Heart left ventricle (tissue), 16 donors: ENCODE results near the gene NACC2. TPM values are rescaled to one million over a fixed set of nuclear protein-coding genes. Genes with fewer than 3 reads are reported as not detected.

Experiments used
- ATAC-seq, 4 donors: fragments of 200-7000 bp; cut with Tn5 transposase; one replicate each; pipeline ENCODE4 v1.9.1; 2020 to 2022; ENCODE audit warnings: moderate library complexity in 4 of 4, mild to moderate bottlenecking in 3 of 4, moderate number of reproducible peaks in 1 of 4
- DNase-seq, 5 donors: peaks; one replicate each; pipeline ENCODE4 v3.0.0-alpha.2; 2020
- H3K27ac ChIP-seq, 12 donors: fragments of 200-600 bp; sonication (generic) in 4 of 12; one replicate each; pipeline versions ENCODE4 v1.5.0 to v1.8.0; 2016 to 2022; ENCODE audit warnings: mild to moderate bottlenecking in 2 of 12
- H3K27me3 ChIP-seq, 9 donors: fragments of 200-600 bp; sonication (generic) in 2 of 9; one replicate each; pipeline versions ENCODE4 v1.5.1 to v1.8.0; 2016 to 2022; ENCODE audit warnings: mild to moderate bottlenecking in 3 of 9
- H3K36me3 ChIP-seq, 9 donors: fragments of 200-600 bp; sonication (generic) in 2 of 9; one replicate each; pipeline versions ENCODE4 v1.5.0 to v1.8.0; 2018 to 2022; ENCODE audit warnings: mild to moderate bottlenecking in 2 of 9
- H3K4me1 ChIP-seq, 12 donors: fragments of 200-600 bp; sonication (generic) in 4 of 12; one replicate each; pipeline versions ENCODE4 v1.5.0 to v1.8.0; 2016 to 2022; ENCODE audit warnings: mild to moderate bottlenecking in 3 of 12
- H3K4me3 ChIP-seq, 12 donors: fragments of 200-600 bp; sonication (generic) in 4 of 12; one replicate each; pipeline versions ENCODE4 v1.5.0 to v1.8.0; 2017 to 2022; ENCODE audit warnings: mild to moderate bottlenecking in 9 of 12, moderate library complexity in 4 of 12
- H3K9me3 ChIP-seq, 12 donors: fragments of 200-600 bp; sonication (generic) in 4 of 12; one replicate each; pipeline versions ENCODE4 v1.5.0 to v1.8.0; 2016 to 2022; ENCODE audit warnings: mild to moderate bottlenecking in 1 of 12
- POLR2A ChIP-seq, 2 donors: fragments of 450-650 bp; IDR thresholded peaks; one replicate each; pipeline ENCODE4 v1.6.1; 2017; ENCODE audit warnings: antibody characterized with exemption in 2 of 2, mild to moderate bottlenecking in 2 of 2, moderate library complexity in 2 of 2
- WGBS, 4 donors: extraction: QIAGEN DNeasy Blood & Tissue Kit in 2 of 4; methylation state at CpG; one replicate each; pipeline versions ENCODE4 v1.1.5 to v1.1.7; 2013 to 2018; 5-methylcytosine and 5-hydroxymethylcytosine counted together
- intact Hi-C, 10 donors: fragments of 100-400 bp; cut with DNase I; formaldehyde crosslinking; loops; one replicate each; pipeline versions ENCODE4 v1.11.1 to v1.14.2; 2022
- polyA plus RNA-seq, 2 donors: library from polyadenylated mRNA; stranded (reverse); fragments of 200-250 nt; gene quantifications; one replicate each; pipeline ENCODE4 v1.2.3, GENCODE V29; 2013
- total RNA-seq, 9 donors: library from RNA; depleted of rRNA in 2 of 9; stranded (reverse); fragments of >200 nt in 2 of 9; fragmentation: NEBNext Ultra II Directional in 3 of 9; extraction: Animal tissue kit (Norgen Biotek cat#: 25700) in 3 of 9; gene quantifications; one replicate each; pipeline versions ENCODE4 v1.1.0 to v1.2.4, GENCODE V29; 2016 to 2023
- TF ChIP-seq, protein P1 (sequence below), 12 donors: fragments of 200-600 bp; sonication (generic) in 4 of 12; IDR thresholded peaks; one replicate each; pipeline versions ENCODE4 v1.5.0 to v1.8.0; 2018 to 2022; ENCODE audit warnings: antibody characterized with exemption in 12 of 12, mild to moderate bottlenecking in 5 of 12
- donor health status: ischemic (EF 13 %, LVEDD 7.1; RV severe dilation, severe dysfunction).
- donor health status: healthy with polysubstance abuse.
- donor health status: DM: no; HTN: yes; CAD: no.
- donor health status: DM: no; HTN: no; CAD: no.
- donor health status: ischemic (EF 25% LVEDD 6.9; RV normal size, moderate dysfunction).
- donor health status: ischemic (EF 25% LVEDD 5.7; RV mildly dilated, moderate dysfunction).
- donor health status: healthy.
- donor health status: DM: yes; HTN: yes; CAD: no.
- donor health status: ischemic (EF 35%, LVEDD 5.7; RV mildly dilated, moderate dysfunction).
- donor health status: nonischemic (EF 11% LVEDD 7.7; RV severe dilation, severe dysfunction).
- donor health status: DM: yes; HTN: yes; CAD: no.
- donor health status: PGD.
- donor health status: ischemic (EF 29% LVEDD 5.4; RV normal size, mild dysfunction).
- donor health status: nonischemic (EF 23%, LVEDD 6.1; RV moderate dilation, normal function).

Gene NACC2
- total and polyA plus RNA-seq, 11 donors: 17.9 to 66.5 (median 47.4) TPM

DNA sequence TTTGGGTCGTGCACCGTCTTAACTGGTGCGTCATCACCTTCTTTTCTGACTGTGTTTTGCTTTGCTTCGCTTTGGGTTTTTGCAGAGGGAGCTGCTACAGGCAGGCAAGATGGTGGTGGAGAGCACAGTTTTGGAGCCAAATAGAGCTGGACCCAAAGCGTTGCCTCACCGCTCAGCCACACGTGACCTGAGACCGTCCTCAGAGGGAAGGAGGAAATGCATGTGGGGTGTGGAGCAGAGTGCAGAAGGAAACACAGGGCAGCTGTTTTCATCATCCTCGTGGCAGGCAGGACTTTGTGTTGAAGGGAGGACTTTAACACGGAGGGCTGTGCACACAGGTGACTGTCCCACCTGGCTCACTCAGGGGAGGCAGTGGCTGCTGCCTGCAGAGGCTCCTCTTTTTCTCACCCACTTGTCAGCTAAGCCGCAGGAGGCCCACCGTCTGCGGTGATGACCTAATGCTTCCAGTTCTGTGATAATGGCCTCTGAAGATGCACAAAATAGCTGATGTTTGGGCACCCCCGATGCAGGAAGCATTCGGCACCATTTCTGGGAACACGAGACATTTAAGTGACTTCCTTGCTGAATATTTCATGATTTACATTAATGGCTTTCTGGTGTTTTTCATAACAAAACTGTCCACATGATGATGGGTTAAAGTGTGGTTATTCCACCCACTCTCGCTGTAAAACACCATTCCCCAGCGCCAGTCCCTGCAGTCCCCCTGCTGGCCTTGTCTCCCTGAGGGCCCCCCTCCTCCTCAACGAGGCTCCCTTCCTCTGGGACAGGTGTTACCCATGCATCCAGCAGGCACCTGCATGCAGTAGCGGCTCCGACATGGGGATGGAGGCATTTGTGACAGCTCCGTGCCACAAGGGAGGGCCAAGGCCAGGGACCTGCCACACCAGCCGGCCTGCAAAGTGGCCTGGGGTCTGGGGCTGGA, 121.5 kb downstream of the NACC2 start:
- Histone ChIP-seq H3K27me3 (peaks cover 0 to 3% (median 0%) of the 10 kb centered on the region in 9 donors), H3K36me3 (no peaks in the 10 kb centered on the region), H3K4me1 (peaks cover 0 to 25% (median 6%) of the 10 kb centered on the region in 12 donors), H3K4me3 (no peak overlapping the region), H3K27ac (no peak overlapping the region), H3K9me3 (no peaks in the 10 kb centered on the region)
- ATAC-seq (peak in 3 of 4 donors; percentile 45 to 64 (median 55)), DNase-seq (peak in 1 of 5 donors; percentile 58)
- WGBS, 4 donors: 43 to 47% (median 45%) methylated on average over 18 to 23 of the region's 23 CpGs
- TF ChIP-seq, protein P1, sequence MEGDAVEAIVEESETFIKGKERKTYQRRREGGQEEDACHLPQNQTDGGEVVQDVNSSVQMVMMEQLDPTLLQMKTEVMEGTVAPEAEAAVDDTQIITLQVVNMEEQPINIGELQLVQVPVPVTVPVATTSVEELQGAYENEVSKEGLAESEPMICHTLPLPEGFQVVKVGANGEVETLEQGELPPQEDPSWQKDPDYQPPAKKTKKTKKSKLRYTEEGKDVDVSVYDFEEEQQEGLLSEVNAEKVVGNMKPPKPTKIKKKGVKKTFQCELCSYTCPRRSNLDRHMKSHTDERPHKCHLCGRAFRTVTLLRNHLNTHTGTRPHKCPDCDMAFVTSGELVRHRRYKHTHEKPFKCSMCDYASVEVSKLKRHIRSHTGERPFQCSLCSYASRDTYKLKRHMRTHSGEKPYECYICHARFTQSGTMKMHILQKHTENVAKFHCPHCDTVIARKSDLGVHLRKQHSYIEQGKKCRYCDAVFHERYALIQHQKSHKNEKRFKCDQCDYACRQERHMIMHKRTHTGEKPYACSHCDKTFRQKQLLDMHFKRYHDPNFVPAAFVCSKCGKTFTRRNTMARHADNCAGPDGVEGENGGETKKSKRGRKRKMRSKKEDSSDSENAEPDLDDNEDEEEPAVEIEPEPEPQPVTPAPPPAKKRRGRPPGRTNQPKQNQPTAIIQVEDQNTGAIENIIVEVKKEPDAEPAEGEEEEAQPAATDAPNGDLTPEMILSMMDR (IDR thresholded peaks at IDR 0.05): no peak
- TF ChIP-seq POLR2A (IDR thresholded peaks at IDR 0.05): no peak
- intact Hi-C loops: no loop called here

- Histone ChIP-seq H3K36me3 (no peaks in the 10 kb centered on the region), H3K4me3 (no peak overlapping the region), H3K27me3 (peaks cover 0 to 3% (median 0%) of the 10 kb centered on the region in 9 donors), H3K27ac (no peak overlapping the region), H3K9me3 (no peaks in the 10 kb centered on the region), H3K4me1 (peaks cover 0 to 37% (median 13%) of the 10 kb centered on the region in 12 donors)
- 33 to 38% (median 35%) methylated on average over 11 to 13 of the region's 13 CpGs for WGBS, 4 donors
- ATAC-seq: no peak
- TF ChIP-seq, protein P1 (IDR thresholded peaks at IDR 0.05): no peak
- TF ChIP-seq POLR2A (IDR thresholded peaks at IDR 0.05): no peak
- intact Hi-C loops: loop anchor here in 1 of 10 donors (2.0 kb wide), 1 partner anchor 155 kb away; no protein-coding TSS in a partner anchor
- DNase-seq: no peak
Observed at GRCh38 chr9:135971892-135972291, 123.2 kb downstream of the NACC2 start.

DNA sequence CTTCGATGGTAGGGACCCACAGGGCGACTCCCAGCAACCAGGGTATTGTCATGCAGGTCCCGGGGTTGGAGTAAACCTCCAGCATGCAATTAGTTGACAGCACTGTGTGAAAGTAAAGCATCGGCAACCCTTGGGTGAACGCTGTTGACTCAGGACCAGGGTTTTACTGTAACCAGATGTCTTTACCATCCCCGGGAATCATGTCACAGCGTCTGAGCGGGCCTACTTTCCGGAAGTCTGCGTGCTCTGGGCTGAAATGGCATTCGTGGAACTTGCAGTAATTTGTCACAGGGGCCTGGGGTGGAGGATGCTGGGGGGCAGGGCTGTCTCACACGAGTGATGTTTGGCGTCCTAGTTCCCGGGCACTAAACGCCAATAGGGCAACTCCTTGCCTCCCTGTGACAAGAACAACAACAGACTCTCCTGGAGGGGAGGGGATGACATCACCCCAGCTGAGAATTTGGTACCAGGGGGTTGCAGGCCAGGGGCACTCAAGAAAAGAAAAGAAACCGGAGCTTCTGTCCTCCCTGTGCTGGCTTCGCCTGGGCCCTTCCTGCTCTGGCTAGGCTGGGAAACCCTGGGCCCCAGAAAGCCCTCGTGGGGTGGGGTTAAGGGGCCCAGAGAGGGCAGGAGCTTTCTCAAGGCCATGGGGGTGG, 123.8 kb downstream of the NACC2 start:
- DNase-seq (no peak), ATAC-seq (no peak)
- H3K4me3 ChIP-seq: no peak overlapping the region
- intact Hi-C loops: loop anchor here in 1 of 10 donors (2.0 kb wide), 1 partner anchor 156 kb away; no protein-coding TSS in a partner anchor
- no peaks in the 10 kb centered on the region for H3K9me3 ChIP-seq
- peaks cover 0 to 37% (median 13%) of the 10 kb centered on the region in 12 donors for H3K4me1 ChIP-seq
- TF ChIP-seq, protein P1 (IDR thresholded peaks at IDR 0.05): no peak
- TF ChIP-seq POLR2A (IDR thresholded peaks at IDR 0.05): no peak
- H3K27me3 ChIP-seq: peaks cover 0 to 3% (median 0%) of the 10 kb centered on the region in 9 donors
- no peak overlapping the region for H3K27ac ChIP-seq
- H3K36me3 ChIP-seq: no peaks in the 10 kb centered on the region
- 74 to 84% (median 77%) methylated on average over 18 of the region's 18 CpGs for WGBS, 4 donors
